HG03103 (cell line): Measurements from ENCODE around the gene ARMC2.
"Not testable (repeated sequence)": the region's sequence is repeated elsewhere in the genome, so short reads cannot be mapped to it uniquely, and the experiment has no call there.

ENCODE experiments used
- ATAC-seq: cut with Tn5 transposase; IDR thresholded peaks from one replicate; pipeline ENCODE4 v1.9.1; 2021; ENCODE audit warnings: low read depth; ENCODE audit not compliant: unreplicated experiment

ARMC2 gene

GRCh38 chr6:108978638-108979037, 130.4 kb downstream of the ARMC2 start:
- not testable (repeated sequence) for ATAC-seq

GRCh38 chr6:108982154-108983113, 134.2 kb downstream of the ARMC2 start:
- no peak for ATAC-seq

- no peak for ATAC-seq
Measured at GRCh38 chr6:108983151-108983550, 134.9 kb downstream of the ARMC2 start.

- no peak for ATAC-seq
Measured at GRCh38 chr6:108985301-108985700, 137.1 kb downstream of the ARMC2 start.

- no peak for ATAC-seq
Measured at GRCh38 chr6:108987156-108987555, 138.9 kb downstream of the ARMC2 start.

- no peak for ATAC-seq
Measured at GRCh38 chr6:108988296-108988695, 140.1 kb downstream of the ARMC2 start.

- no peak for ATAC-seq
Measured at GRCh38 chr6:108988765-108989164, 140.5 kb downstream of the ARMC2 start.

- ATAC-seq = no peak
Measured at GRCh38 chr6:108989700-108990099, 141.5 kb downstream of the ARMC2 start.

- no peak for ATAC-seq
Measured at GRCh38 chr6:108993876-108994275, 145.7 kb downstream of the ARMC2 start.

GRCh38 chr6:108995296-108995695, 147.1 kb downstream of the ARMC2 start:
- no peak for ATAC-seq

GRCh38 chr6:108996208-108996607, 148.0 kb downstream of the ARMC2 start:
- no peak for ATAC-seq

- no peak for ATAC-seq
Measured at GRCh38 chr6:108998485-108998884, 150.3 kb downstream of the ARMC2 start.

- no peak for ATAC-seq
Measured at GRCh38 chr6:108999428-108999827, 151.2 kb downstream of the ARMC2 start.

GRCh38 chr6:109000289-109000688, 152.1 kb downstream of the ARMC2 start:
- ATAC-seq = no peak

GRCh38 chr6:109001291-109001894, 153.2 kb downstream of the ARMC2 start:
- no peak for ATAC-seq

- no peak for ATAC-seq
Measured at GRCh38 chr6:109002051-109002697, 154.0 kb downstream of the ARMC2 start.

- ATAC-seq = no peak
Measured at GRCh38 chr6:109002882-109003281, 154.7 kb downstream of the ARMC2 start.

GRCh38 chr6:109006818-109007217, 158.6 kb downstream of the ARMC2 start:
- ATAC-seq = no peak

- no peak for ATAC-seq
Measured at GRCh38 chr6:109007521-109007920, 159.3 kb downstream of the ARMC2 start.

- ATAC-seq = no peak
Measured at GRCh38 chr6:109008054-109008453, 159.8 kb downstream of the ARMC2 start.

GRCh38 chr6:109008537-109009235, 160.5 kb downstream of the ARMC2 start:
- peak; percentile 4 for ATAC-seq
